ENCODE measurements around the gene KLHDC8A.

DNA sequence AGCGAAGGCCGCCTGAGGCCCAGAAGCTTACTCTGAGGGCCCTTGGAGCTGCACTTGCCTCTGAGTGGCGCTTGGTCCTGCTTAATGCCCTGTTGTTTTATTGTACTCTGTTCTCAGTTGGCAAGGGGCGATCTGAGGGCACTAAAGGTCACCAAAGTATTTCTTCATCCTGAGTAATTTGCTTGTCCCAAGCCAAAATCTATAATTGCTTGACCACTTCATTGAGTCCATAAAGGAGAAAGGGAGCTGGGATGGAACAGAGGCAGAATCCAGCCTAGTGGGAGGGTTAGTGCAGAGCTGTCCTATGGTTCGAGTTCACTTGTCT lies 34.8 kb downstream of the KLHDC8A start:
- TF ChIP-seq POLR2A (IDR thresholded peaks at IDR 0.05) = no peak
- TF ChIP-seq, protein P1, sequence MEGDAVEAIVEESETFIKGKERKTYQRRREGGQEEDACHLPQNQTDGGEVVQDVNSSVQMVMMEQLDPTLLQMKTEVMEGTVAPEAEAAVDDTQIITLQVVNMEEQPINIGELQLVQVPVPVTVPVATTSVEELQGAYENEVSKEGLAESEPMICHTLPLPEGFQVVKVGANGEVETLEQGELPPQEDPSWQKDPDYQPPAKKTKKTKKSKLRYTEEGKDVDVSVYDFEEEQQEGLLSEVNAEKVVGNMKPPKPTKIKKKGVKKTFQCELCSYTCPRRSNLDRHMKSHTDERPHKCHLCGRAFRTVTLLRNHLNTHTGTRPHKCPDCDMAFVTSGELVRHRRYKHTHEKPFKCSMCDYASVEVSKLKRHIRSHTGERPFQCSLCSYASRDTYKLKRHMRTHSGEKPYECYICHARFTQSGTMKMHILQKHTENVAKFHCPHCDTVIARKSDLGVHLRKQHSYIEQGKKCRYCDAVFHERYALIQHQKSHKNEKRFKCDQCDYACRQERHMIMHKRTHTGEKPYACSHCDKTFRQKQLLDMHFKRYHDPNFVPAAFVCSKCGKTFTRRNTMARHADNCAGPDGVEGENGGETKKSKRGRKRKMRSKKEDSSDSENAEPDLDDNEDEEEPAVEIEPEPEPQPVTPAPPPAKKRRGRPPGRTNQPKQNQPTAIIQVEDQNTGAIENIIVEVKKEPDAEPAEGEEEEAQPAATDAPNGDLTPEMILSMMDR (IDR thresholded peaks at IDR 0.05) = no peak
- TF ChIP-seq EP300 (IDR thresholded peaks at IDR 0.05) = no peak

Measured in tibial nerve (tissue), 4 donors.